Skin of body (tissue), 2 donors: ENCODE measurements around the gene RPL28. TPM values are rescaled to one million over a fixed set of nuclear protein-coding genes. Genes with fewer than 3 reads are reported as not detected.

Source experiments
- DNase-seq: peaks from one replicate; lab custom pipeline; 2025; lab: John Stamatoyannopoulos, UW
- total RNA-seq: library from RNA; depleted of rRNA; stranded (reverse); fragments of >200 nt; gene quantifications from one replicate; pipeline ENCODE4 v1.2.3, GENCODE V29; 2014

The RPL28 gene
- total RNA-seq, 1 donor from 2014 or later: 377 TPM

- DNase-seq: no peak
Observed at GRCh38 chr19:55353356-55353802, 32.4 kb upstream of the RPL28 start.

- DNase-seq: no peak
Observed at GRCh38 chr19:55353803-55354697, 31.7 kb upstream of the RPL28 start.

- no peak for DNase-seq
Observed at GRCh38 chr19:55354698-55355212, 31.0 kb upstream of the RPL28 start, which contains the start of gene COX6B2. Gene COX6B2 (minus strand): TSS chr19:55354719. CDS start chr19:55354521, 198 bp downstream.

- no peak for DNase-seq
Observed at GRCh38 chr19:55355213-55355821, 30.4 kb upstream of the RPL28 start.

GRCh38 chr19:55358493-55358892 lies 27.2 kb upstream of the RPL28 start:
- DNase-seq: no peak

GRCh38 chr19:55358943-55359908 lies 26.5 kb upstream of the RPL28 start:
- no peak for DNase-seq

- no peak for DNase-seq
Observed at GRCh38 chr19:55360902-55361301, 24.8 kb upstream of the RPL28 start.

- DNase-seq: no peak
Observed at GRCh38 chr19:55362174-55362989, 23.4 kb upstream of the RPL28 start.

- DNase-seq: no peak
Observed at GRCh38 chr19:55362990-55363716, 22.6 kb upstream of the RPL28 start, which contains the start of gene GARIN5B. Gene GARIN5B (minus strand): TSS chr19:55363260. CDS start chr19:55363066, 194 bp downstream.

- no peak for DNase-seq
Observed at GRCh38 chr19:55365245-55365644, 20.5 kb upstream of the RPL28 start.

GRCh38 chr19:55365964-55366363 lies 19.8 kb upstream of the RPL28 start:
- no peak for DNase-seq

- no peak for DNase-seq
Observed at GRCh38 chr19:55366790-55367189, 18.9 kb upstream of the RPL28 start.

- DNase-seq: no peak
Observed at GRCh38 chr19:55368106-55368505, 17.6 kb upstream of the RPL28 start.

GRCh38 chr19:55368701-55369563 lies 16.8 kb upstream of the RPL28 start:
- DNase-seq: no peak

GRCh38 chr19:55369653-55370304 lies 16.0 kb upstream of the RPL28 start:
- no peak for DNase-seq

GRCh38 chr19:55370305-55370988 lies 15.3 kb upstream of the RPL28 start, which contains the start of gene IL11:
Gene IL11 (minus strand): TSS chr19:55370463. CDS start chr19:55370310, 153 bp downstream.
- no peak for DNase-seq
